Kidney (tissue), 14 donors: ENCODE results near the gene ADAMTS14. TPM values are rescaled to one million over a fixed set of nuclear protein-coding genes. Genes with fewer than 3 reads are reported as not detected.

Source experiments
- DNase-seq, 5 donors: peaks; one replicate each; pipeline ENCODE4 v3.0.0-alpha.2; 2013 to 2020
- FAIRE-seq: peaks from 2 replicates; lab custom pipeline; 2012; peaks lifted over from hg19 to GRCh38; lab: Jason Lieb, UNC
- H3K27ac ChIP-seq, 2 donors: one replicate each; pipeline ENCODE4 v1.7.0; 2013; ENCODE audit warnings: low read depth in 2 of 2, low read length in 2 of 2, inconsistent platforms in 1 of 2
- H3K27me3 ChIP-seq: one replicate; pipeline ENCODE4 v1.7.1; 2013; ENCODE audit warnings: low read length, inconsistent platforms; ENCODE audit not compliant: control insufficient read depth, insufficient read depth
- H3K36me3 ChIP-seq, 3 donors: one replicate each; pipeline versions ENCODE4 v1.7.0 to v1.7.1; 2013; ENCODE audit warnings: low read length in 3 of 3, control low read depth in 1 of 3, inconsistent platforms in 1 of 3; ENCODE audit not compliant: insufficient read depth in 3 of 3, control insufficient read depth in 2 of 3
- H3K4me1 ChIP-seq, 3 donors: one replicate each; pipeline versions ENCODE4 v1.7.0 to v1.7.1; 2013; ENCODE audit warnings: low read length in 3 of 3, inconsistent platforms in 1 of 3, low read depth in 1 of 3; ENCODE audit not compliant: control insufficient read depth in 2 of 3, insufficient read depth in 2 of 3
- H3K4me3 ChIP-seq, 3 donors: one replicate each; pipeline versions ENCODE4 v1.7.0 to v1.8.1; 2013; ENCODE audit warnings: low read length in 3 of 3, control low read depth in 1 of 3, inconsistent platforms in 1 of 3
- H3K9ac ChIP-seq, 3 donors: one replicate each; pipeline versions ENCODE4 v1.7.0 to v1.7.1; 2013; ENCODE audit warnings: low read length in 3 of 3, control low read depth in 1 of 3, inconsistent platforms in 1 of 3
- H3K9me3 ChIP-seq, 3 donors: one replicate each; pipeline versions ENCODE4 v1.7.0 to v1.7.1; 2013; ENCODE audit warnings: low read length in 3 of 3, control low read depth in 1 of 3, inconsistent platforms in 1 of 3; ENCODE audit not compliant: control insufficient read depth in 2 of 3, insufficient read depth in 1 of 3
- intact Hi-C: fragments of 100-400 bp; cut with DNase I; formaldehyde crosslinking; loops from one replicate; pipeline ENCODE4 v1.11.1; 2022
- polyA plus RNA-seq: library from polyadenylated mRNA; stranded (reverse); fragments of 350-450 nt; fragmentation: Illumina TruSeq; extraction: RNeasy Lipid Tissue Mini Kit (QIAGEN cat#74804); gene quantifications from one replicate; pipeline ENCODE4 v1.2.3, GENCODE V29; 2014; ENCODE audit warnings: low read depth, low replicate concordance; ENCODE audit not compliant: insufficient read depth
- total RNA-seq: library from RNA; stranded (reverse); fragmentation: NEBNext Ultra II Directional; extraction: Animal tissue kit (Norgen Biotek cat#: 25700); gene quantifications from one replicate; pipeline ENCODE4 v1.2.1, GENCODE V29; 2021
- TF ChIP-seq, protein P1 (sequence below): IDR thresholded peaks from 3 replicates; pipeline ENCODE4 v1.5.1; 2012; ENCODE audit warnings: mild to moderate bottlenecking, moderate library complexity, borderline replicate concordance; ENCODE audit not compliant: insufficient read depth; ENCODE audit errors: extremely low read depth
- donor health status: control.
- donor health status: control.
- donor health status: control.
- donor health status: control.
- donor health status: control.
- donor health status: DM: yes; HTN: yes; CAD: no.
- donor health status: Normal renal cell carcinoma (clear cell type).

Gene ADAMTS14
- total and polyA plus RNA-seq, 2 donors from 2014 or later = 0.47 TPM; not detected in 1

DNA sequence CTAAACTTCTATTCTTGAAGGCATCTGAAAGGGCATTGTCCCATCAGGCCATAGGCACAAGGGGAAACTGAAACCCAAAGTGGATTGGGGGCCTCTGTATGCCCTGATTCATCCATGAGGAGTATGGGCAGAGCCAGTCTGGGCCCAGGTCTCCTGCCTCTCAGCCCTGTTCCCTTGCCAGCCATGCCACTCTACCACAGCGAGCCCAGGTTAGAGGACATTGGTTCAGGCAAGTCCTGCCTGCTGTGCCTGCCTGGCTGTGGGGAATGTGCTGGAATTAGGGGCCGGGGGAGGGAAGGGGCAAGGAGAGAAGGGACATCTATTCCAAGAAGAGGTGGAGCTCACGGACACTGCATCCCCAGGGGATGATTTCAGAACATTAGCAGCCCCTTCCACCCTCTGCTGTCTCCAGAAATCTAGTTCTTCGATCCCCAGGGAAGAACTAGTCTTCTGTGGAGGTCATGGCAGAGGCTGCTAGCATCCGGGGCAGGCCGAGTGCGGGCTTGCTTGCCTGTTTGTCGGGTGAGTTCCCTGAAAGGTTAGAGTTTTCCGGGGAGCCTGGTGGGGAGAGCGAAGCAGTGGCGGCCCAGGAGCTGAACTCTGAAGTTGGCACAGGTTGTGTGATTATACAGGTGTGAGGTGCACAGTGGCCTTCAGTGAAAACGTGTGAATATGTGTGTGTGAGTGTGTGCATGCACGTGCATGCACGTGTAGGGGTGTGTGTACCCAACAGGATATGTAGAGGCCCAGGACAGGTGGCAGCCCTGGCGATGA, 75.1 kb downstream of the ADAMTS14 start:
- no peak overlapping the region for H3K4me3 ChIP-seq
- no peak for FAIRE-seq
- H3K27ac ChIP-seq = no peak overlapping the region
- H3K4me1 ChIP-seq = peaks cover 6 to 8% (median 7%) of the 10 kb centered on the region in 3 donors
- H3K27me3 ChIP-seq = no peaks in the 10 kb centered on the region
- no peak overlapping the region for H3K9ac ChIP-seq
- H3K36me3 ChIP-seq = no peaks in the 10 kb centered on the region
- intact Hi-C loops = no loop called here
- H3K9me3 ChIP-seq = no peaks in the 10 kb centered on the region
- peak in 1 of 5 donors; percentile 71 for DNase-seq
- TF ChIP-seq, protein P1, sequence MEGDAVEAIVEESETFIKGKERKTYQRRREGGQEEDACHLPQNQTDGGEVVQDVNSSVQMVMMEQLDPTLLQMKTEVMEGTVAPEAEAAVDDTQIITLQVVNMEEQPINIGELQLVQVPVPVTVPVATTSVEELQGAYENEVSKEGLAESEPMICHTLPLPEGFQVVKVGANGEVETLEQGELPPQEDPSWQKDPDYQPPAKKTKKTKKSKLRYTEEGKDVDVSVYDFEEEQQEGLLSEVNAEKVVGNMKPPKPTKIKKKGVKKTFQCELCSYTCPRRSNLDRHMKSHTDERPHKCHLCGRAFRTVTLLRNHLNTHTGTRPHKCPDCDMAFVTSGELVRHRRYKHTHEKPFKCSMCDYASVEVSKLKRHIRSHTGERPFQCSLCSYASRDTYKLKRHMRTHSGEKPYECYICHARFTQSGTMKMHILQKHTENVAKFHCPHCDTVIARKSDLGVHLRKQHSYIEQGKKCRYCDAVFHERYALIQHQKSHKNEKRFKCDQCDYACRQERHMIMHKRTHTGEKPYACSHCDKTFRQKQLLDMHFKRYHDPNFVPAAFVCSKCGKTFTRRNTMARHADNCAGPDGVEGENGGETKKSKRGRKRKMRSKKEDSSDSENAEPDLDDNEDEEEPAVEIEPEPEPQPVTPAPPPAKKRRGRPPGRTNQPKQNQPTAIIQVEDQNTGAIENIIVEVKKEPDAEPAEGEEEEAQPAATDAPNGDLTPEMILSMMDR = no peak

DNA sequence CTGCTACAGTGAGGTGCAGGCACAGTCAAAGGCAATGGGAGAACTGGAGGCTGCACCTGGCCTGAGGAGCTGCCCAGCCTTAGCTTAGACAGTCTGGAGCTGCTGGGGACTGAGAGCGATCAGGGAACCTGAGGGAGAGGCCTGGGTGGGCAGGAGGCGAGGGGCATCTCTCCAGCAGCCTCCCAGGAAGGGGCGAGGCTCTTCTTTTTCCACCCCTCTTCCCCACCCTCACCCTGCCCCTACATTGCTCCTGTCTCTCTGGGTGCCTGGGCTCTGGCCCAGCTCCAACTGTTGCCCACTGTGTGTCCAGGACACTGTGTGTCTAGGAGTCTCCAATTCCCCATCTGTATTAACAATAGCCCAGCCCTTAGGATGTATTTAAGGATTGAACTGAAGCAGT, 76.0 kb downstream of the ADAMTS14 start:
- no peaks in the 10 kb centered on the region for H3K9me3 ChIP-seq
- no peak overlapping the region for H3K27ac ChIP-seq
- intact Hi-C loops = no loop called here
- peak in 1 of 5 donors; percentile 46 for DNase-seq
- no peaks in the 10 kb centered on the region for H3K27me3 ChIP-seq
- no peak overlapping the region for H3K4me3 ChIP-seq
- H3K4me1 ChIP-seq = peaks cover 0 to 4% (median 0%) of the 10 kb centered on the region in 3 donors
- no peak overlapping the region for H3K9ac ChIP-seq
- TF ChIP-seq, protein P1 = no peak
- no peaks in the 10 kb centered on the region for H3K36me3 ChIP-seq
- FAIRE-seq = no peak

DNA sequence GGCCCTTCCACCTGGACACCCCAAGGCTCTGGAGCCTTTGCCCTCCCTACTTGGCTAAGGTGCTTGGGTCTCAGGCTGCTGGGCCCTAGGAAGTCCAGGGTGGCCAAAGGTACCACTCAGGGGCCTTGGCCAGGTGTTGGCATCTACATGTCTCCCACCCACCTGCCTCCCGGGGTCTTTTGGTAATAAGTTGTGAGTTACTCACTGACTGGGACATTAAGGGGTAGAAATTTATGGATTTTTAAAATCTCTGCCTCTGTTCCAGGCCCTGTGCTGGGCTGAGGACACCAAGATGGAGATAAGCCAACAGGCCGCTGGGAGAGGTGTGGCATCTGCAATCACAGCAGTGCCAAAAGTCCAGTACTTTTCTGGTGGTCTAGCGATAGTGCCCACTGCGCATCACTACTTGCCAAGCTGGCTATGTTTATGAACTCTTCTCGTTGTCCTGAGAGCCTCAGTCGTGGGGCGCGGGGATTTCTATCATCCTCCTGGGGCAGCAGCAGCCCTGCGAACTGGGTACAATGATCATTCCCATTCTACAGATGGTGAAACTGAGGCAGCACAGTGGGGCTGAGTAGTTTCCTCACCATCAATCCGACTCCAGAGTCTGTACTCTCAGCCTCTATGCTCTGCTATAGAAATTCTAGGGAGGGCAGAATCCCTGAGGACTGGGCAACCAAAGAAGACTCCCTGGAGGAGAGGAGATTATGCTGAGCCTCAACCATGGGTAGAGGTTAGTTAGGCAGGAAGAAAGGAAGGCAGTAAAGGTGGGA, 76.7 kb downstream of the ADAMTS14 start:
- no peak for FAIRE-seq
- no peak overlapping the region for H3K4me3 ChIP-seq

More for the DNA sequence above, 76.7 kb downstream of the ADAMTS14 start:
- no peak for DNase-seq
- H3K4me1 ChIP-seq = peaks cover 0 to 5% (median 2%) of the 10 kb centered on the region in 3 donors
- no peaks in the 10 kb centered on the region for H3K27me3 ChIP-seq
- H3K9me3 ChIP-seq = no peaks in the 10 kb centered on the region
- intact Hi-C loops = no loop called here
- no peak overlapping the region for H3K27ac ChIP-seq
- TF ChIP-seq, protein P1 = no peak
- no peaks in the 10 kb centered on the region for H3K36me3 ChIP-seq
- H3K9ac ChIP-seq = no peak overlapping the region
